Medulla oblongata (tissue), 1 donor: ENCODE measurements around the gene SLIT3.
A peak's percentile ranks its signal among the peaks of the same experiment; 100 is the strongest.

Experiments
- DNase-seq: peaks from one replicate; pipeline ENCODE4 v3.0.0-alpha.2; 2015; ENCODE audit errors: extremely low spot score

SLIT3 gene

DNA sequence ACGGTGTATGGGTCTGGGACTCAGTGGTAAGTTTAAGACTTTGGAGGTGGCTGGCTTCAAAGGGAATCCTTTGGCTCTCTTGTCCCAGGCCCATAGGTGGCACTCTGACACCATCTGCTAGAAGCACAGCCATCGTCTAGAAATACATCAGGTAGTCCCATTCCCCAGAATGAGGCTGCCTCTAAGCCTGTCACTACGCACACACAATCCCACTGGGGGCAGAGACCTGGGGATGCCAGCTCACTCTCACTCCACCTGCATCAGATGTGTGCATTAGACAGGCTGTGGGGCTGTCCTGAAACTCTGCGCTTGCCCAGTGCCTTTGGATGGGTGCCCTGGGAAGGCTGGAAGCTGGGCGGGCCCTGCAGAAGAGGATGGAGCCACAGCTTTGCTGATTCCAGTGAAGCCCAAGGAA lies 594.3 kb downstream of the SLIT3 start:
- peak; percentile 76 for DNase-seq

DNA sequence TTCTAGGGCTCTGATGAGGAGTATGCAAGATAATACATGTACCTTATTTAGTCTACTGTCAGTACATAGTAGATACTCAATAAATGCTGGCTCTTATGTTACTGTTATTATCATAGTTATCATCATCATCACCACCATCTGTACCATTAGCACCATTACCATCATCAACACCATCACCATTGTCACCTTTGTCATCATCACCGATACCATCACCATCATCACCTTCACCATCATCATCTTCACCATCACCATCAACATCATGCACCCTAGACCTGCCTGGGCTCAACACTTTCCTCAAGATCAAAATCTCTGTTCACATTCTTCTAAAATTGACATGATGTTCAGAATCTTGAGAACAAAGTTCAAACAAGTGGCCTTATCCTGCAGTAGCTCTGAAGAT lies 595.6 kb downstream of the SLIT3 start:
- DNase-seq = no peak

GRCh38 chr5:168702511-168702910 lies 598.4 kb downstream of the SLIT3 start:
- DNase-seq = no peak

GRCh38 chr5:168701641-168702040 lies 599.3 kb downstream of the SLIT3 start:
- DNase-seq = no peak

DNA sequence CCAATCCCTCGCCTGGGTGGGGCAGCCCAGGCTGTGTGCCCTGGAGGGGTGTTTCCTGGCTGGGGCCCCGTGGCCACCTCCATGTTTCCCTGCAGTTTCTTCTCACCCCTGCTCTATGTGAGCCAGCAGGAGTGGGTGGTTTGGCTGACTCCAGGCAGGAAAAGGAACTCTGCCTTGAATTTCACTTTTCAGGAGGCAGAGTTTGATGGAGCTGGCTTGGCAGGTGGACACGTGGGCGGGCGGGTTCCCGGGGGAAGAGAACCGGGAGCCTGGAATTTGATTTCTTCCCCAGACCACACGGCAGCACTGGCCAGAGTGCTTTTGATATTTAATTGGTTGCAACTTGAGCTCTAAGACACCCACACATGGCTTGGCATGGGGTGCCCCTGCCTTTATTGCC lies 601.9 kb downstream of the SLIT3 start:
- peak; percentile 52 for DNase-seq

DNA sequence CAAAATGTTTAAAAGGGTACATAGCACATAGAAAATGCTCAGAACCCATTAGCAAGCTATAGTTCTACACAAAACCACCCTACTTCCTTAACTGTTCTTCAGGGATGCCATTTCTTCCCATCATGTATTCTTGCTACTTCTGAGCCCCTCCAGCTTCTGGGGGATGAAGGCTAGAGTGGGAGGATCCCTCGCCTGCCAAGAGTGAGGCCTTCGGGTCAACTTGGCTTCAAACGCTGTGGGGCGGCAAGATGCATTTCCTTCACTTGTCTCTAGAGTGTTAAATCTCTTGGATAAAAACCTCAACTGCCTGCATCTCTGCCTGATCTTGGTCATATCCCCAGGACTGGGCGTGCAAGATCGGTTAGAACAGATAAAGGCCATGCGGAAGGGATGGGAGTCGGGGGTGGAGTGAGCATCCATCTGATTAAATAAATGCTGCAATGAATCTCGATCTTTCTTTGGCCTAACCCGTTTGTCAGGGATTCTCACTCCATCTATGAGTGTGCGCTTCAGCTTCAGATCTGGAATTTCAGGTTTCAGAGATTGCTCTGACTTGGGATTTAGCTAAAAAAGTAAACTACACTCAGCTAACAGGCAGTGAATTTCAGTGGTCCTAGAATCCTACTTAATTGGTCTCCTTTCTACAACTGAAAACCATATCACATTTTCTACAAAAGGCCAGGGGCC lies 603.8 kb downstream of the SLIT3 start:
- DNase-seq = no peak

GRCh38 chr5:168696611-168697010 lies 604.3 kb downstream of the SLIT3 start:
- no peak for DNase-seq

- no peak for DNase-seq
Observed at GRCh38 chr5:168695301-168695835, 605.6 kb downstream of the SLIT3 start.

DNA sequence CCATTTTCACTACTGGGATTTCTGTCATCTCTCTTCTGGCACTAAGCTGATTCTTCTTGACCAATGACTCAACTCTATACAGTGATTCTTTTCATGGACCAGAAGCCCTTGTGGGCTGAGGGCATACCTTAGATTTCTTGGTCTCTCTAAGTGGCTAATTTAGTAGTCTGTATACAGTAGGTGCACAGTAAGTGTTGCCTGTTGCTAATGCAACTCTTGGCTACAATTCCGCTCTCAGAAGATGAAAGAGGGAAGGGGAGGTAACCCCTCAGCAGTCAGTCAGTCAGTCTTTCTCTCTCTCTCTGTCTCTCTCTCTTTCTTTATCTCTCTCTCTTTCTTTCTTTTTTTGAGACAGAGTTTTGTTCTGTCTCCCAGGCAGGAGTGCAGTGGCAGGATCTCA lies 606.6 kb downstream of the SLIT3 start:
- DNase-seq = no peak

- no peak for DNase-seq
Observed at GRCh38 chr5:168693883-168694282, 607.1 kb downstream of the SLIT3 start.

GRCh38 chr5:168693297-168693696 lies 607.6 kb downstream of the SLIT3 start:
- no peak for DNase-seq

GRCh38 chr5:168691891-168692290 lies 609.0 kb downstream of the SLIT3 start:
- DNase-seq = no peak

DNA sequence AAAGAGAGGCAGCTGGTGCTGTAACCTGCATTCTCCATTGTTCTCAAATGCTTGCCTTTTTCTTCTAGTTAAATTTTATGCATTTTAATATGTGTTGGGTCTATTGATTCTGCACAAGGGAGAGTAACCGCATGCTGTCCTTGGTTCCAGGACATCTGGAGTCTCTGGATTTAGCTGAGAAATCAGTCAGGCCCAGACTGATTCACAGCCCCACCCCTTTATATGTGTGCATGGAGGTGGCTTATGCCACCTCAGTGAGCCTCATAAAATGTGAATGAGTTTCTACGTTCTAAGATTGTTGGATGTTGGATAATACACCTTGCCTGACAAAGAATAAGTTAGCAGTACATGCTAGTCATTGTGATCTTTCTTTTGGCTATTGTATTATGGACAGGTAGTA lies 611.7 kb downstream of the SLIT3 start:
- DNase-seq = no peak

GRCh38 chr5:168686837-168687236 lies 614.1 kb downstream of the SLIT3 start:
- DNase-seq = no peak

- no peak for DNase-seq
Observed at GRCh38 chr5:168685566-168685965, 615.4 kb downstream of the SLIT3 start.

DNA sequence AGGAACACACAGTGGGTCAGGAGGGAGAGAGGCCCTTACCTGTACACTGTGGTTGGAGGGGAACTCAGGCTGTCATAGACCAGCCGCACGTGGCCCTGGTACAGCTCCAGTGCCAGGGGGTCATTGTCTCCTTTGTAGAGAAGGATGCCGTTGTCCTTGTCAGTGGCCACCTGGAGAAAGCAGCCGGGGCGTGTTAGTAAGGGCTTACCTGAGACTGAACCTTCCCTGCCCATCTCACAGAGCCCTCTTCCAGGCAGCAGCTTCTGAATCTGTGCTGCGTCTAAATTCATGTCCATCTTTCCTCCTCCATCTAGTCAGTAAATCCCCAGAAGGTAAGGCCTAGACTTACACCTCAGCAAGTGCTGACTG lies 617.0 kb downstream of the SLIT3 start:
- no peak for DNase-seq

DNA sequence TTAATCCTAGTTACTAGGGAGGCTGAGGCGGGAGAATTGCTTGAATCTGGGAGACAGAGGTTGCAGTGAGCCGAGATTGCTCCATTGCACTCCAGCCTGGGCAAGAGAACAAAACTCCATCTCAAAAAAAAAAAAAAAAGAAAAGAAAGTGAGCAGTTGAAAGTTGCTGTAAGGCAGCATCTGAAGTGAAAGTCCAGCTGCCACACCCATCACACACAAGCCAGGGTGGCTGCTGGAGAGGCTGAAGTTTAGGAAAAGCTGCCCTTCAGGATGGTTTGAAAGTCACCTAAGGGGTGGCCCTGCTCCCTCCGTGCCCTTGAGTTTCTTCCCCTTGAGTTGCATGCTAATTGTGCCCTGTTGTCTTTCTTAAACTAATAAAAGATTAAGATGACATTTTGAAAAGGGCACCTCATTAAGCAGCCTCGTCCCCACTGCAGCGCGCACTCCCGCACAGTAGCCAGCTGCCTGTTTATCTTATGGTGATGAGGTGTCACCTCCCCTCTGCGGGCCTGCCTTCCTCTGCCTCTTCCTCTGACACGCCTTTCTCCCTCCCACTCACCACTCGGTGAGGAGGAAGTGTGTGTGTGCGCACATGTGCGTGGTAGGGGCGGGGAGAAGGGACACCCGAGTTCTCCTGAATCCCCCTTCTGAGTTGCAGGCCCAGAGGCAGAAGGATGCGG lies 617.6 kb downstream of the SLIT3 start:
- DNase-seq = no peak

DNA sequence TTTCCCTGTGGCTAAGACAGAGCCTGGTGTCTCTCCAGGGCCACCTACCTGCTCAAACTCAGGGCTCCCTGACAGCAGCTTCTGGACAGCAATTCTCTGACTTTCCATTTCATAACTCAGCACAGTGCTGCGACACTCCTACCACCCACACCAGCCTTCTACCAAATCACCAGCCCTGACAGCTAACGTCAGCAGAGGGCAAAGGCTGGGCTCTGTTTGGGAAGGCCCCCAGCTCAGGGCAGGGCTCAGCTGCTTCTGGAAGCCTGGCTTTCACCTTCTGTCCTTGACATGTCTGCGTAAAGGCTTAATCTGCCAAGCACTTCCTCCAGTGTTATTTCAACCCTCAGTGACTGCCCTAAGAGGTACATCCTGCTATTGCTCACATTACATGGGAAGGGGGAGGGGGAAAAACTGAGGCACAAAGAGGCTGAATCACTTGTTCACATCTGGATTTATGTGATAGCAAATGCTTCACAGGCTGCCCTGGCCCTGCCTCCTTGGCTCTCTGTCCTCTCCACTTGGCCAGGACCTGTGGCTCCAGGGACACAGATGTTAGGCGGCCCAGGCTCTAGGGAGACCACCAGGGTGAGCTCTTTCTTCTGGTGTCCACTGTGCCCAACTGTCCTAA lies 619.3 kb downstream of the SLIT3 start:
- DNase-seq = no peak

- peak; percentile 4 for DNase-seq
Observed at GRCh38 chr5:168680395-168680794, 620.5 kb downstream of the SLIT3 start.

DNA sequence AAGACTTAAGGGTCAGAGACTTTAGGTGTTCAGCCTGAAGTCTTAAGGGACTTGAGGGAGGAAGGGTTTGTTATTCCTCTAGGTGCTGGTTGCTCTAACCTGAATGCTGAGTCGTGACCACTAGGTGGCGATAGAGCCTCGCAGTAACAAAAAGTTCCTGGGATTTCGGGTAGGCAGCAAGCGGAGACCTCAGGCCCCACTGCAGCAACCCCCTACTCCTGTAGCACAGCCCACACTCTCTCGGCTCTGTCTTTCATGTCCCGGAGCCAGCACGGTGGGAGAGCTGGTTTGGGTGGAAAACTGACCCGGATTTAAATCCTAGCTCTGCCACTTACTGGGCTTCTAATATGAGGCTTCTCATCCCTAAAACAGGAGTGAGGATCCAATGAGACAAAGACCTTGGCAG lies 621.4 kb downstream of the SLIT3 start:
- DNase-seq = peak; percentile 83

GRCh38 chr5:168676501-168676900 lies 624.4 kb downstream of the SLIT3 start:
- no peak for DNase-seq

GRCh38 chr5:168675883-168676408 lies 625.0 kb downstream of the SLIT3 start:
- DNase-seq = no peak
